T follicular helper cell (primary cell): Measurements from ENCODE around the gene FGF14.
"Not testable (repeated sequence)": the region's sequence is repeated elsewhere in the genome, so short reads cannot be mapped to it uniquely, and the experiment has no call there.

Source experiments
- DNase-seq: peaks from one replicate; pipeline ENCODE4 v3.0.0-alpha.2; 2020; ENCODE audit warnings: low read depth

Gene FGF14

DNA sequence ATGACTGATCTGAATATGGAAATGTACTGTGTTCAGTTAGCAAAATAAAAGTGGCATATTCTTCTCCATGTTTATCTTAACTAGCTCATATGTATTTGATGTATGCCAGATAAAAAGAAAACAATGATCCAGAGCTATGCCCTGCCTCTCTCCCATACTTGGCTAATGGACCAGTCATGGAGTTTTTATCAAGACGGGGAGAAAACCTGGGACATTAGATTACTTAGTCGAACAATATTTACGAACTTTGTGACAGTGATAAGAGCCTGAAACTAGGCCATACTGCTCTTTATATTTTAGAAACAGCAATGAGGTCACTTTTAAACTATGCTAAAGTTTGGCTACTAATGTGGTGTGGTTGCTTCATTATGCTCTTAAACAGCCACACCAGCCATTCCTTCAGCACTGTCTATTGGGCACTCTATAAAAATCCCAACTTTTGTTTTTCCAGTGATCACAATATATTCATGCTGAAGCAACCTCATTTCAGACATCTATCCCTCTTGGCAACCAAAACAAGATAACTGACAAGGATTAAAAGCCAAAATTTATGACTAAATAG is 265.0 kb downstream of the FGF14 start:
- DNase-seq, result no peak

GRCh38 chr13:102132777-102133295 is 269.0 kb downstream of the FGF14 start:
- no peak for DNase-seq

DNA sequence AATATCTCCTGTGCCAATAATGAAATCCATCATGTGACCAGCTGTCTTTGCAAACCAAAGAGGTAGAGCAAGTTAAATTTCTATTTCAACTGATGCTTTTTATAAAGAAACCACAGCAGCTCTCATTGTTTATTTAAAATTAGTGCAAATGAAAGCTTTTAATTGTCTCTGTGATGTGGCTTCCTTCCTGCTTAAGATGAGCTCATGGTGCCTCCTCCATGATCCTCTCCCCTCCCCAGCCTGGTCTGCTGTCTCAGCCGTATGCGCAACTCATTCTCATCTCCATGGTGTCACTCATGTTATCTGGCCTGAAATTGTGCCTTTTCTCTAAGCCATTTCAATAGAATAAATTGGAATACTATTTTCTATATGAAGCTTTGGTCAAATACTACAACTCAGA is 270.6 kb downstream of the FGF14 start:
- no peak for DNase-seq

- DNase-seq, result no peak
Measured at GRCh38 chr13:102128216-102128810, 273.5 kb downstream of the FGF14 start.

- DNase-seq, result no peak
Measured at GRCh38 chr13:102127153-102127552, 274.7 kb downstream of the FGF14 start.

DNA sequence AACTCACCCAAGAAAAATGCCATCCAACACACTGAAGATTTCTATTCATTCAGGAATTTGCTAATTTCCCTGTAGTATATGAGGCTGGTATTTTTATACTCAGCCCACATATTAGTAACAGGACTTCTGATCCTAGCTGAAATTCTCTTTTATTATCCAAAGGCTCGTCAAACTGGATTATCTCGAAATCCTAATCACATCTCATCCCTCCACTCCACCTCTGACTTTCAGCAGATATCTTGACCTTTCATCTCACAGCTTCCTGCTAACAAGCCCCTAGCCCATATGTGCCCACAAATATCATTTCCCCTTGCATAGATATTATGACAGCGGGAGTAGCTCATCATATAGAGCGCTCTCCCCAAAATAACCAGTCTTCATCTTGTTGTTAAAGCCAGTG is 279.7 kb downstream of the FGF14 start:
- no peak for DNase-seq

- no peak for DNase-seq
Measured at GRCh38 chr13:102117175-102117831, 284.5 kb downstream of the FGF14 start.

- no peak for DNase-seq
Measured at GRCh38 chr13:102103469-102103868, 298.4 kb downstream of the FGF14 start.

- DNase-seq, result no peak
Measured at GRCh38 chr13:102100234-102100633, 301.6 kb downstream of the FGF14 start.

DNA sequence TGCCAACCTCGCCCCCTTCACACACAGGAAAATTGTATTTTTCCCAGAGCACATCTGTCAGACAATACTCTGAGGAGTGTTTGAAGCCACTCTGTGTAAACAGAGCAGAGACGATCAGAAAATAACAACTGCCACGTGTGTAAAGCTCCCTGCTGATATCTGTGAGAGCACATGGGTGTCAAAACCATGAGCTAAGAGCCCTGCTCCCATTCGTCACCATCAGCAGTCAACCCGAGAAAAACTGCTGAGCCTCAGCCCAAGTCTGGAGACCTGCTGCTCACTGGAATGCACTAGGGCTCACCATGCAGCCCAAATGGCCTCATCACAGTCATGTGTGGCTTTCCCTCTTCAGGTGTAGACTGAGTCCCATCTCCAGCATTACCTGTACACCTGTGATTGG is 304.1 kb downstream of the FGF14 start:
- DNase-seq, result no peak

DNA sequence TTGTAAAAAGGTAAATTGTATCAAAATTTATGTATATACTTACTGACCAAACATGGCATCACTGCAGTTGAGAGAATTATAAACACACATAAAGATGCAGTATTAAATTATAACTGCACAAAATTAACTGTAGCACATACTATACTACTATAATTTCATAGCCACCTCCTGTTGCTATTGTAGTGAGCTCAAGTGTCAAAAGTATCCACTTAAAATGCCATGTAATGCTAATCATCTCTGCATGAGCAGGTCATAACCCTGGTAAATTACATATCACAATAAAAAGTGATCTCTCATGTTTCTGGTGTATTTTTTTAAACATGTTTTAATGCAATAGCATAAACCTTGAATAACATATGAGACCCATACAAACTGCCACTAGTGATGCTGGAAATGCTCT is 308.6 kb downstream of the FGF14 start:
- not testable (repeated sequence) for DNase-seq

GRCh38 chr13:102091231-102091630 is 310.6 kb downstream of the FGF14 start:
- DNase-seq, result no peak

GRCh38 chr13:102090532-102090931 is 311.3 kb downstream of the FGF14 start:
- no peak for DNase-seq

DNA sequence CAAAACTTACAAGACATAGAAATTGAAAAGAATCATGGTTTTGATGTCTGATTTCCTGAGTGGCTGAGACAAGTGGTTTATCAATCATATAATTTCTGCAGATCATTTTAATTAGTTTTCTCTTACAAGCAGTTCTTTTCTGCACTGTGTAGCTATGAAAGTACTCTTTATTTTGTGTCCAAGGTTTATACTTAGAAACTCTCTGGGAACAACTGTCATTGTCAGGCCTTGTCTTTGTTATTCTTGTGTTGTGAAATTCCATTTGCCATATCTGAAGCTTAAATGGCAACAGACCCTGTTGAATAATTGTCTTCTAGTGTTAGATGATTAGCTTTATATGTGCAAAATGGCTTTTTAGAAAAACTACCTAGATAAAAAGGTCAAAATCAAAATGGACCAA is 312.1 kb downstream of the FGF14 start:
- no peak for DNase-seq

DNA sequence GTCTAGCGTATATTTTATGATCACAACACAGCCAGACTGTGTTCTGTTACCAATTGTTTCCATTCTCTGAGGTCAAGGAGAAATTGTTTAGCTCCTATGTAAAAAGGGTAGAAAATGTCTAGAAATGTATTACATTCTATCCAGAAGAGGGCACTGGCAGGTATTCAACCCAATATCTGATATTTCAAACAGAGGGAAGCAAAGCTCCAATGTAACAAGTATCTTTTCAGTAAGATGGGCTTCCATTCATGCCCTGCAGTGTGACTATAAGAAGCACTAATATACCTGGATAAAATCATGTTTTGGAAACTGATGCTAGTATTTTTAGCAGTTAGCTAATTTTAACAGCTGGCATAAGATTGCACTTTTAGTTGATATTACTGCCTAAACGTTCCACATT is 312.7 kb downstream of the FGF14 start:
- DNase-seq, result no peak

- no peak for DNase-seq
Measured at GRCh38 chr13:102073251-102073650, 328.6 kb downstream of the FGF14 start.

- no peak for DNase-seq
Measured at GRCh38 chr13:102071711-102072110, 330.1 kb downstream of the FGF14 start.

GRCh38 chr13:102068323-102068722 is 333.5 kb downstream of the FGF14 start:
- DNase-seq, result not testable (repeated sequence)

DNA sequence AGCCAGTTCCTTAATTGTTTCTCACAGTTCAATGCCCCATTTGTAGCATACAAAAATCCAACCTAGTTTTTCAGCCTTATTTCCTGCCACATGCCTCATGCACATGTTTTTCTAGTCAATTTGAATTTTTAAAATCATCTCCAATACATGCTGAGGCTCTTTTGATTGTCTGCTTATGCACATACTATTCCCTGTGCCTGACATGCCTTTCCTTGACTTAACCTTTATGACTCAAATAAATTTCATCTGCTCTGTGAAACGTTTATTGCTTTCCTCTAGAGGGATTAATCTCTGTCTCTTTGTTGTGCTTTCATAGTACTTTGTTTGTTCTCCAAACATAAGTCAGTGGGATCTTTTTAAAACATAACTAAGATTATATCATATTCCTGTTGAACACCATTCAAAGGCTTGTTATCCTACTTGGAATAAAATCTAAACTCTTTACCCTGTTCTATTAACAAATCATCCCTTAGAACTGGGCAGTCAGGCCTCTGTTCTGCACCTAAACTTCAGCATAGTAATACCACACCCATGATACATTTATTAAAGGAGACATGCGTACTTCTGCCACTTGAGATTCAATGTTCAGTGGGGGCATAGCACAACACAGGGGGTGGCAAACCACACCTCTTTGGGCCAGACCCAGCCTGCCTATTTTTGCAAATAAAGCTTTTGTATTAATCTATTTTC is 346.6 kb downstream of the FGF14 start:
- DNase-seq, result no peak

GRCh38 chr13:102049853-102050252 is 352.0 kb downstream of the FGF14 start:
- DNase-seq, result no peak

DNA sequence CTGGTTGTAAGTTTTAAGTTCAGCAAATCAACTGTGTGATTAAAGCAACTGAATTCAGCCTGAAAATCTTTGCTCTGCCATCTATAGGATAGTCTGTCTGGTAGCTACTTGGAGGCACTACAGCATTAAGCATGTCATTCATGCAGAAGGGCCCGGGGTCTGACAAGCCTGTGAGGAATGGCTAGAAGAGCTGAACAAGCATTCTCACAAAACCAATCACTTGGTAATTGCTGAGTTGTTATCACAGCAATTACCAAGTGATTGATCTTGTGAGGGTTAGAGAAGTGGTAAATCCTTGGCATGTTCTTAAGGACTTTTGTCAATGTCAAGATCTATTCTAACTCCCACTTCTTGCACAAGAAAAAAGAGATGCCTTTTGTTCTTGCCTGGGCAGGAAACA is 356.1 kb downstream of the FGF14 start:
- no peak for DNase-seq

- no peak for DNase-seq
Measured at GRCh38 chr13:102042746-102043145, 359.1 kb downstream of the FGF14 start.

DNA sequence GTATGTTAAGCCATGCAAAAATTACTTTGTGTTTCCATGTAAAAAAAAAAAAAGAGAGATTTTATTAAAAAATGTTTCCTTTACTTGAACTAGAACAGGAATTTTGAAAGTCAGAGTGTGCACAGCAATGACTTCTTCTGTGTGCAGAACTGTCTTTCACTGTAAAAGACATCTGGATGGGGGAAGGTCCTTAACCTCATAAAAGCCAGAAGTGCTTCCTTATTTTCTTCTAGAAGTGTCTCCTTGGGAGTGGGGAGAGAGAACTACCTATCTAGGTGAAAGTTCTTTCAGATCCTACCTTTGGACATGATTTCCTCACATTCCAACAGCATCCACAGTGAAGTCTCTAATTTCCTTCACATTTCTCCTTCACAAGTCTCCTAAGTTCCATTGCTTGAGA is 360.3 kb downstream of the FGF14 start:
- DNase-seq, result no peak
